HEK293 (cell line): ENCODE results near the gene ZC3H4.
A peak's percentile ranks its signal among the peaks of the same experiment; 100 is the strongest.

Experiments
- CTCF ChIA-PET: fragments of 350-600 bp; formaldehyde crosslinking; extraction: SDS; loops from one replicate; lab custom pipeline; 2021; ENCODE audit warnings: antibody characterized with exemption; lab: Yijun Ruan, JAX
- POLR2A ChIA-PET: fragments of 300-600 bp; formaldehyde crosslinking; extraction: SDS; loops from one replicate; lab custom pipeline; 2020; ENCODE audit warnings: antibody characterized with exemption, inconsistent platforms; lab: Yijun Ruan, JAX
- H3K27ac ChIP-seq: fragments of 200-500 bp; sonication (Bioruptor generic); 2 replicates; pipeline ENCODE4 v1.5.1; 2014; ENCODE audit warnings: low read depth, low read length, control low read depth, inconsistent platforms; ENCODE audit errors: extremely low read depth
- H3K36me3 ChIP-seq, 2 experiments: fragments of 200-500 bp in 1 of 2; sonication (Bioruptor generic) in 1 of 2; 1 replicate in 1 of 2; 2 replicates in 1 of 2; pipeline ENCODE4 v1.5.1; 2014 to 2017; ENCODE audit warnings: inconsistent platforms in 2 of 2, low read length in 2 of 2; ENCODE audit not compliant: control insufficient read depth in 2 of 2, insufficient read depth in 1 of 2
- H3K4me1 ChIP-seq: fragments of 200-500 bp; sonication (Bioruptor generic); 2 replicates; pipeline ENCODE4 v1.5.1; 2014; ENCODE audit warnings: mild to moderate bottlenecking, low read length, inconsistent platforms; ENCODE audit not compliant: control insufficient read depth, insufficient read depth
- H3K4me3 ChIP-seq: 2 replicates; pipeline ENCODE4 v1.5.1; 2011; ENCODE audit warnings: low read depth, mild to moderate bottlenecking, control low read depth, low read length, moderate library complexity
- H3K9me3 ChIP-seq: fragments of 200-500 bp; sonication (Bioruptor generic); 2 replicates; pipeline ENCODE4 v1.5.1; 2014; ENCODE audit warnings: low read depth, low read length, inconsistent platforms; ENCODE audit not compliant: control insufficient read depth, insufficient read depth
- EGR2 ChIP-seq: fragments of 450-650 bp; formaldehyde crosslinking; IDR thresholded peaks from 2 replicates; pipeline ENCODE4 v1.5.1; 2016; ENCODE audit warnings: low read depth, missing biosample characterization, missing genetic modification characterization
- GLIS1 ChIP-seq: fragments of 450-650 bp; formaldehyde crosslinking; IDR thresholded peaks from 2 replicates; pipeline ENCODE4 v1.5.1; 2016; ENCODE audit warnings: missing biosample characterization, missing genetic modification characterization
- INSM2 ChIP-seq: fragments of 450-650 bp; formaldehyde crosslinking; IDR thresholded peaks from 2 replicates; pipeline ENCODE4 v1.5.1; 2016; ENCODE audit warnings: missing biosample characterization, missing genetic modification characterization
- KLF1 ChIP-seq: fragments of 450-650 bp; formaldehyde crosslinking; IDR thresholded peaks from 2 replicates; pipeline ENCODE4 v1.5.1; 2016; ENCODE audit warnings: missing biosample characterization, missing genetic modification characterization
- KLF8 ChIP-seq: fragments of 450-650 bp; formaldehyde crosslinking; IDR thresholded peaks from 2 replicates; pipeline ENCODE4 v1.5.1; 2016; ENCODE audit warnings: missing biosample characterization, missing genetic modification characterization
- MYNN ChIP-seq: fragments of 450-650 bp; formaldehyde crosslinking; IDR thresholded peaks from 2 replicates; pipeline ENCODE4 v1.5.1; 2016; ENCODE audit warnings: missing biosample characterization, missing genetic modification characterization, borderline replicate concordance
- PRDM4 ChIP-seq: fragments of 450-650 bp; formaldehyde crosslinking; IDR thresholded peaks from 2 replicates; pipeline ENCODE4 v1.5.1; 2017; ENCODE audit warnings: missing biosample characterization, missing genetic modification characterization
- REPIN1 ChIP-seq: fragments of 450-650 bp; formaldehyde crosslinking; IDR thresholded peaks from 2 replicates; pipeline ENCODE4 v1.5.1; 2017; ENCODE audit warnings: missing biosample characterization, missing genetic modification characterization, low read depth
- SCRT2 ChIP-seq: fragments of 450-650 bp; formaldehyde crosslinking; IDR thresholded peaks from 2 replicates; pipeline ENCODE4 v1.5.1; 2016; ENCODE audit warnings: missing biosample characterization, missing genetic modification characterization
- SP7 ChIP-seq: fragments of 450-650 bp; formaldehyde crosslinking; IDR thresholded peaks from 2 replicates; pipeline ENCODE4 v1.5.1; 2016; ENCODE audit warnings: missing biosample characterization, missing genetic modification characterization
- TCF7L2 ChIP-seq: IDR thresholded peaks from 2 replicates; pipeline ENCODE4 v1.6.1; 2011; ENCODE audit warnings: low read depth, mild to moderate bottlenecking, inconsistent platforms, low read length, moderate library complexity, borderline replicate concordance
- ZNF10 ChIP-seq: fragments of 450-650 bp; formaldehyde crosslinking; IDR thresholded peaks from 2 replicates; pipeline ENCODE4 v1.5.1; 2017; ENCODE audit warnings: missing biosample characterization, missing genetic modification characterization
- ZNF214 ChIP-seq: fragments of 450-650 bp; formaldehyde crosslinking; IDR thresholded peaks from 2 replicates; pipeline ENCODE4 v1.5.1; 2017; ENCODE audit warnings: missing biosample characterization, mild to moderate bottlenecking, missing genetic modification characterization, borderline replicate concordance
- ZNF398 ChIP-seq: fragments of 450-650 bp; formaldehyde crosslinking; IDR thresholded peaks from 2 replicates; pipeline ENCODE4 v1.5.1; 2017; ENCODE audit warnings: missing biosample characterization, missing genetic modification characterization
- ZNF48 ChIP-seq: fragments of 450-650 bp; formaldehyde crosslinking; IDR thresholded peaks from 2 replicates; pipeline ENCODE4 v1.5.1; 2016; ENCODE audit warnings: missing biosample characterization, missing genetic modification characterization
- ZNF488 ChIP-seq: fragments of 450-650 bp; formaldehyde crosslinking; IDR thresholded peaks from 2 replicates; pipeline ENCODE4 v1.5.1; 2016; ENCODE audit warnings: missing biosample characterization, missing genetic modification characterization
- ZNF529 ChIP-seq: fragments of 450-650 bp; formaldehyde crosslinking; IDR thresholded peaks from 2 replicates; pipeline ENCODE4 v1.5.1; 2017; ENCODE audit warnings: missing genetic modification characterization, missing biosample characterization; ENCODE audit not compliant: insufficient replicate concordance
- ZNF600 ChIP-seq: fragments of 450-650 bp; formaldehyde crosslinking; IDR thresholded peaks from 2 replicates; pipeline ENCODE4 v1.5.1; 2016; ENCODE audit warnings: missing biosample characterization, missing genetic modification characterization
- ZNF639 ChIP-seq: fragments of 450-650 bp; formaldehyde crosslinking; IDR thresholded peaks from 2 replicates; pipeline ENCODE4 v1.5.1; 2016; ENCODE audit warnings: missing biosample characterization, missing genetic modification characterization
- ZNF660 ChIP-seq: fragments of 450-650 bp; IDR thresholded peaks from 2 replicates; pipeline ENCODE4 v1.5.1; 2018; ENCODE audit warnings: missing biosample characterization, mild to moderate bottlenecking, missing genetic modification characterization
- ZSCAN30 ChIP-seq: fragments of 450-650 bp; IDR thresholded peaks from 2 replicates; pipeline ENCODE4 v1.5.1; 2018; ENCODE audit warnings: missing biosample characterization, mild to moderate bottlenecking, missing genetic modification characterization, moderate library complexity
- ZSCAN4 ChIP-seq: fragments of 450-650 bp; formaldehyde crosslinking; IDR thresholded peaks from 2 replicates; pipeline ENCODE4 v1.5.1; 2017; ENCODE audit warnings: missing biosample characterization, missing genetic modification characterization

The ZC3H4 gene

GRCh38 chr19:47141252-47141651 lies 27.7 kb upstream of the ZC3H4 start (continued):
- peak; percentile 52 for TF ChIP-seq KLF8
- TF ChIP-seq INSM2 (tag by site-specific recombination): peak; percentile 88
- TF ChIP-seq SP7: peak; percentile 66
- TF ChIP-seq ZNF660 (tag by site-specific recombination): peak; percentile 24; the same call in 1 of the 2 replicates
- peak; percentile 75 for TF ChIP-seq ZNF600 (tag by site-specific recombination)
- TF ChIP-seq SCRT2 (tag by site-specific recombination): peak; percentile 46; the same call in 1 of the 2 replicates
- TF ChIP-seq PRDM4 (tag by site-specific recombination): 0 out of 2 replicates have a peak, but pooled peaks have one; percentile 7
- TF ChIP-seq KLF1 (tag by site-specific recombination): peak; percentile 54

- H3K4me1 ChIP-seq: peaks cover 22% of the 10 kb centered on the region
- no peak overlapping the region for H3K4me3 ChIP-seq
- no peaks in the 10 kb centered on the region for H3K9me3 ChIP-seq
- H3K27ac ChIP-seq: 0 out of 2 replicates have a peak overlapping the region, but pooled peaks have one; percentile 5
- POLR2A ChIA-PET: interaction anchor here (0.9 kb wide), 1 partner anchor 121 kb away, joined by 3 read pairs; the partner anchor contains the start of gene CCDC9
- CTCF ChIA-PET: interaction anchor here (1.4 kb wide), 1 partner anchor 99 kb away, joined by 4 read pairs; no protein-coding TSS in a partner anchor
- no peak for TF ChIP-seq MYNN (tag by site-specific recombination)
- TF ChIP-seq EGR2: no peak
- peak; percentile 29; the same call in 1 of the 2 replicates for TF ChIP-seq ZNF398 (tag by site-specific recombination)
- no peak for TF ChIP-seq TCF7L2
- peaks cover 15 to 51% of the 10 kb centered on the region in 2 experiments; a peak in 2 of 3 replicates for H3K36me3 ChIP-seq
Observed at GRCh38 chr19:47135156-47135555, 21.6 kb upstream of the ZC3H4 start.

GRCh38 chr19:47134545-47134944 lies 21.0 kb upstream of the ZC3H4 start:
- Histone ChIP-seq H3K9me3 (no peaks in the 10 kb centered on the region), H3K36me3 (peaks cover 15 to 50% of the 10 kb centered on the region in 2 experiments; a peak in 2 of 3 replicates), H3K4me1 (peaks cover 22% of the 10 kb centered on the region), H3K4me3 (no peak overlapping the region), H3K27ac (peak overlapping the region; percentile 11; the same call in 1 of the 2 replicates)
- ChIA-PET CTCF (interaction anchor here (1.1 to 1.6 kb wide), 4 partner anchors 9 to 121 kb away, joined by 3 to 8 read pairs (median 4); no protein-coding TSS in a partner anchor), POLR2A (interaction anchor here (0.9 kb wide), 2 partner anchors 14 to 122 kb away, joined by 3 read pairs; partner anchors contain the start of gene CCDC9)
- no peak for TF ChIP-seq ZNF639 (tag by site-specific recombination)
- TF ChIP-seq ZNF10 (tag by site-specific recombination): no peak
- no peak for TF ChIP-seq ZNF529 (tag by site-specific recombination)
- no peak for TF ChIP-seq ZNF488
- no peak for TF ChIP-seq ZNF48 (tag by site-specific recombination)
- TF ChIP-seq ZNF214 (tag by site-specific recombination): no peak
- TF ChIP-seq ZSCAN4 (tag by site-specific recombination): no peak
- TF ChIP-seq REPIN1 (tag by site-specific recombination): no peak
- TF ChIP-seq GLIS1: peak; percentile 29
- TF ChIP-seq EGR2: peak; percentile 40; the same call in 1 of the 2 replicates
- TF ChIP-seq ZSCAN30 (tag by site-specific recombination): no peak
